WI38 (cell line): ENCODE results near the gene DRAP1.

Experiments used
- H3K4me3 ChIP-seq: 2 replicates; pipeline ENCODE4 v1.5.1; 2011; ENCODE audit warnings: low read depth, mild to moderate bottlenecking, control low read depth, low read length
- CTCF ChIP-seq: IDR thresholded peaks from 2 replicates; pipeline ENCODE4 v1.5.1; 2012; ENCODE audit warnings: low read depth, mild to moderate bottlenecking, control low read depth, low read length

The DRAP1 gene

GRCh38 chr11:65915101-65915820, 4.0 kb upstream of the DRAP1 start:
- TF ChIP-seq CTCF, result no peak
- H3K4me3 ChIP-seq, result no peak overlapping the region

DNA sequence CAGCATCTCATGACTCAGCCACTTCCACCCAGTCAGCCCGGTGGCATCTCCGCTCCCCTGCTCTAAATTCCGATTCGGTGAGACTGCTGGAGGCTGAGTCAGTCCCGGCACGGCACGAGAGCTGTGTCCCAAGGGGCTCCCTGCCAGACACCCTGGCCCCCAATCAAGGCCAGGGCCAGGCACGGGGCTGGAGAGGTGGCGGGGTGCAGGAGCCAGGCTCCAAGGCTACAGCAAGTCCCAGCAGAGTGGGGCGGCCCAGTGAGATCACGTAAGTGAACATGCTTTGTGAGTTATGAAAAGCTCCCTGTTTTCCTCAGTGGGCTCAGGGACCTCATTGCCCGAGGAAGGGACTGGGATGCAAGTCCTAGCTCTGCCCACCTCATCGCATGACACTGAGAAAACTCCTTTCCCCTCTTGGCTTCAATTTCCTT, 3.4 kb upstream of the DRAP1 start:
- H3K4me3 ChIP-seq, result peak overlapping the region; percentile 76
- no peak for TF ChIP-seq CTCF

- H3K4me3 ChIP-seq, result peak overlapping the region; percentile 76
- TF ChIP-seq CTCF, result no peak
Observed at GRCh38 chr11:65916391-65916790, 2.8 kb upstream of the DRAP1 start.

GRCh38 chr11:65917077-65917433, 2.2 kb upstream of the DRAP1 start:
- TF ChIP-seq CTCF, result no peak
- peak overlapping the region; percentile 76 for H3K4me3 ChIP-seq

DNA sequence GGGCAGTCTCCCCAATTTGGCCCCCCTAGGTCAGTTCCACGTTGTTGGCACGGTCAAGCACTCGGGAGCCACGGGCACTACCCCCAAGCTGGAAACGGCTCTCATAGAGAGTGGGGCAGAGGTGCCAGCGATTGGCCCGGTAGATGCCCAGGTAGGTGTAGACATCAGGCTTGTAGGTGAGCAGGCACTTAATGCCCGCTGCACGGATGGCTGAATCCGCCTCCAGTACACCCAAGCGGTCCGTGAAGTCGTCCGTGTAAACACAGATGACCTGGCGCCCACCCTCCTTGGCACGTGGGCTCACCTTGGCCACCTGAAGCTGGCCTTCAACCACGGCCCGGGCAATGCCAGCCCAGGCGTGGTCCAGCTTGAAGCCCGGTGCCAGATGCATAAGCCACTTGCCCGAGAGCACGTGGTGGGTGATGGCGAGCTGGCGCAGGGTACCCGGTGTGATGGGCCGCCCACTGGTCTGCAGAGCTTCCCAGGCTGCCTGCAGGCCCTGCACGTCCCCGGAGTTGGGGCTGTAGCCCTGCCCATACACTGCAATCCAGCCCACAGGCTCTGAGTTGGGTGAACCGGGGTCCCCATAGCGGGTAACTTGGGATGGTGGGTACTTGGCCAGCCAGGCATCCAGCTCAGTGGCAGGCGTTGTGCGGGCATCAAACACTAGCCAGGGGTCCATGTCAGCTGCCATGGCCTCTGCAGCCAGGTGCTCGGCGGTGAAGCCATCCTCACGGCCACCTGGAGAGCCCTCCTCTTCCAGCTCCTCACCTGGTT, 1.6 kb upstream of the DRAP1 start:
- no peak for TF ChIP-seq CTCF
- peak overlapping the region; percentile 76 for H3K4me3 ChIP-seq

- TF ChIP-seq CTCF, result no peak
- H3K4me3 ChIP-seq, result peak within 1 kb of the TSS; percentile 84
Observed at GRCh38 chr11:65918211-65919140, 750 bp upstream of the DRAP1 start, which contains the start of gene C11orf68. Gene C11orf68 (minus strand): TSS chr11:65919062. CDS start chr11:65919031, 31 bp downstream.
